Neural cell (in vitro differentiated cells): Measurements from ENCODE around the gene TICAM2.

ENCODE experiments used
- CTCF ChIP-seq: fragments of 450-650 bp; IDR thresholded peaks from 2 replicates; pipeline ENCODE4 v1.5.1; 2014; ENCODE audit warnings: antibody characterized with exemption, mild to moderate bottlenecking, moderate library complexity; ENCODE audit not compliant: poor library complexity, severe bottlenecking
- EZH2 ChIP-seq: fragments of 200-600, 300-800 bp; shearing (Covaris generic), sonication (generic); IDR thresholded peaks from 2 replicates; pipeline ENCODE4 v1.6.1; 2014; ENCODE audit warnings: antibody characterized with exemption, low read length, borderline replicate concordance, mild to moderate bottlenecking; ENCODE audit not compliant: insufficient read depth, poor library complexity, severe bottlenecking
- MXI1 ChIP-seq: fragments of 450-650 bp; conservative IDR thresholded peaks from 2 replicates; pipeline ENCODE4 v1.6.1; 2014; ENCODE audit warnings: antibody characterized with exemption, mild to moderate bottlenecking; ENCODE audit not compliant: poor library complexity, severe bottlenecking
- POLR2AphosphoS5 ChIP-seq: IDR thresholded peaks from 2 replicates; pipeline ENCODE4 v1.6.1; 2012
- RAD21 ChIP-seq: fragments of 450-650 bp; conservative IDR thresholded peaks from 2 replicates; pipeline ENCODE4 v1.6.1; 2014; ENCODE audit warnings: antibody characterized with exemption, mild to moderate bottlenecking, moderate library complexity
- TF ChIP-seq, protein P1 (sequence below): IDR thresholded peaks from 2 replicates; pipeline ENCODE4 v1.6.1; 2012; ENCODE audit warnings: borderline replicate concordance

DNA sequence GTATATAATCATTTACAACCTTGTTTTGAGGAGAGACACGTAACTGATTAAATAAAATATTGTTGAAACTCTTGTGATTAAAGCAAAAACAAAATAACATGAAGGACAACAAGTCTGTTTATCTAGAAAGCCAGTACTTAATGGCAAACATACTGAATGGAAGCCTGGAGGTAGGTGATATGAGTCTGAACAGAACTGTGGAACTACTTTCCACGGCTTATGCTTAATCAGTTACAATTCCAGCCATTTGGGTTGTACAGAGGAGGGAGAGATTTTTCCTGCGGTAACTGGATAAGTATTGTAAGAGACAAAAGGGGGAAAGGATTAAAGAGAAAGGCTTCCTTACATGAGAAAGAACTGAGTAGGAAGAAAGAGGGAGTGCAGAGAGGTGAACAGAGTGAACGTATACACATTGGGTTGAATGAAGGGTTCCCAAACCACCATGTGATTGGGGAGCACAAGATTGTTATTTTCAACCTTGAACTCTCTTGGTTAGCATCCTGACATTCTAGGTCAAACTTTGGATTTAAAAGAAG lies 19.2 kb upstream of the TICAM2 start:
- no peak for TF ChIP-seq CTCF
- no peak for TF ChIP-seq POLR2AphosphoS5
- TF ChIP-seq, protein P1, sequence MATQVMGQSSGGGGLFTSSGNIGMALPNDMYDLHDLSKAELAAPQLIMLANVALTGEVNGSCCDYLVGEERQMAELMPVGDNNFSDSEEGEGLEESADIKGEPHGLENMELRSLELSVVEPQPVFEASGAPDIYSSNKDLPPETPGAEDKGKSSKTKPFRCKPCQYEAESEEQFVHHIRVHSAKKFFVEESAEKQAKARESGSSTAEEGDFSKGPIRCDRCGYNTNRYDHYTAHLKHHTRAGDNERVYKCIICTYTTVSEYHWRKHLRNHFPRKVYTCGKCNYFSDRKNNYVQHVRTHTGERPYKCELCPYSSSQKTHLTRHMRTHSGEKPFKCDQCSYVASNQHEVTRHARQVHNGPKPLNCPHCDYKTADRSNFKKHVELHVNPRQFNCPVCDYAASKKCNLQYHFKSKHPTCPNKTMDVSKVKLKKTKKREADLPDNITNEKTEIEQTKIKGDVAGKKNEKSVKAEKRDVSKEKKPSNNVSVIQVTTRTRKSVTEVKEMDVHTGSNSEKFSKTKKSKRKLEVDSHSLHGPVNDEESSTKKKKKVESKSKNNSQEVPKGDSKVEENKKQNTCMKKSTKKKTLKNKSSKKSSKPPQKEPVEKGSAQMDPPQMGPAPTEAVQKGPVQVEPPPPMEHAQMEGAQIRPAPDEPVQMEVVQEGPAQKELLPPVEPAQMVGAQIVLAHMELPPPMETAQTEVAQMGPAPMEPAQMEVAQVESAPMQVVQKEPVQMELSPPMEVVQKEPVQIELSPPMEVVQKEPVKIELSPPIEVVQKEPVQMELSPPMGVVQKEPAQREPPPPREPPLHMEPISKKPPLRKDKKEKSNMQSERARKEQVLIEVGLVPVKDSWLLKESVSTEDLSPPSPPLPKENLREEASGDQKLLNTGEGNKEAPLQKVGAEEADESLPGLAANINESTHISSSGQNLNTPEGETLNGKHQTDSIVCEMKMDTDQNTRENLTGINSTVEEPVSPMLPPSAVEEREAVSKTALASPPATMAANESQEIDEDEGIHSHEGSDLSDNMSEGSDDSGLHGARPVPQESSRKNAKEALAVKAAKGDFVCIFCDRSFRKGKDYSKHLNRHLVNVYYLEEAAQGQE: no peak
- TF ChIP-seq MXI1: no peak
- TF ChIP-seq RAD21: no peak
- no peak for TF ChIP-seq EZH2
